ENCODE measurements around the gene COX19.
A peak's percentile ranks its signal among the peaks of the same experiment; 100 is the strongest.

DNA sequence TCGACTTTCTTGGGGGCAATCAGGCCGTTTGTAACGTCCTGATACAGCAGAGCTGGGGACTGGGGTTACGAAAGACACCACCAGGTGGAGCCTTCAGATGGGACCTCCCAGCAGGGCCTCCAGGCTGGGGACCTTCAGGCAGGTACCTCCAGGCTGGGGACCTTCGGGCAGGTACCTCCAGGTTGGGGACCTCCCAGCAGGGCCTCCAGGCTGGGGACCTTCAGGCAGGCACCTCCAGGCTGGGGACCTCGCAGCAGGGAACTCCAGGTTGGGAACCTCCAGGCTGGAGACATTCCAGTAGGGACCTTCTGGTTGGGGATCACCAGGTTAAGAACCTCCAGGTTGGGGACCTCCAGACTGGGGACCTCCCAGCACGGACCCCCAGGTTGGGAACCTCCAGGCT lies 45.5 kb upstream of the COX19 start:
- TF ChIP-seq POLR2AphosphoS5 (IDR thresholded peaks at IDR 0.05) = no peak
- TF ChIP-seq, protein P1, sequence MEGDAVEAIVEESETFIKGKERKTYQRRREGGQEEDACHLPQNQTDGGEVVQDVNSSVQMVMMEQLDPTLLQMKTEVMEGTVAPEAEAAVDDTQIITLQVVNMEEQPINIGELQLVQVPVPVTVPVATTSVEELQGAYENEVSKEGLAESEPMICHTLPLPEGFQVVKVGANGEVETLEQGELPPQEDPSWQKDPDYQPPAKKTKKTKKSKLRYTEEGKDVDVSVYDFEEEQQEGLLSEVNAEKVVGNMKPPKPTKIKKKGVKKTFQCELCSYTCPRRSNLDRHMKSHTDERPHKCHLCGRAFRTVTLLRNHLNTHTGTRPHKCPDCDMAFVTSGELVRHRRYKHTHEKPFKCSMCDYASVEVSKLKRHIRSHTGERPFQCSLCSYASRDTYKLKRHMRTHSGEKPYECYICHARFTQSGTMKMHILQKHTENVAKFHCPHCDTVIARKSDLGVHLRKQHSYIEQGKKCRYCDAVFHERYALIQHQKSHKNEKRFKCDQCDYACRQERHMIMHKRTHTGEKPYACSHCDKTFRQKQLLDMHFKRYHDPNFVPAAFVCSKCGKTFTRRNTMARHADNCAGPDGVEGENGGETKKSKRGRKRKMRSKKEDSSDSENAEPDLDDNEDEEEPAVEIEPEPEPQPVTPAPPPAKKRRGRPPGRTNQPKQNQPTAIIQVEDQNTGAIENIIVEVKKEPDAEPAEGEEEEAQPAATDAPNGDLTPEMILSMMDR (IDR thresholded peaks at IDR 0.05 in 8 of 11, conservative IDR thresholded peaks at IDR 0.05 in 3 of 11) = peak in 5 of 11 experiments; percentile 22 to 44 (median 35)
- TF ChIP-seq POLR2A (IDR thresholded peaks at IDR 0.05) = no peak

Data from spleen (tissue), 7 donors.